HG03342 (cell line): ENCODE data around the gene FAM163A.
A peak's percentile ranks its signal among the peaks of the same experiment; 100 is the strongest.
"Not testable (repeated sequence)": the region's sequence is repeated elsewhere in the genome, so short reads cannot be mapped to it uniquely, and the experiment has no call there.

ENCODE experiments used
- ATAC-seq: cut with Tn5 transposase; IDR thresholded peaks from one replicate; pipeline ENCODE4 v1.9.1; 2021; ENCODE audit warnings: mild to moderate bottlenecking, moderate library complexity; ENCODE audit not compliant: unreplicated experiment

Gene FAM163A

GRCh38 chr1:179742717-179743678 is at the start of gene FAM163A:
Gene FAM163A, plus strand, starts transcription at chr1:179743291. Its CDS starts 69,807 bp downstream, at chr1:179813098.
- ATAC-seq = no peak

GRCh38 chr1:179694530-179694929 is 48.6 kb upstream of the FAM163A start:
- not testable (repeated sequence) for ATAC-seq

GRCh38 chr1:179702946-179703539 is 40.0 kb upstream of the FAM163A start:
- ATAC-seq = no peak

GRCh38 chr1:179706339-179706941 is 36.7 kb upstream of the FAM163A start:
- no peak for ATAC-seq

- ATAC-seq = no peak
Observed at GRCh38 chr1:179707406-179707805, 35.7 kb upstream of the FAM163A start.

GRCh38 chr1:179708434-179709195 is 34.5 kb upstream of the FAM163A start:
- ATAC-seq = no peak

GRCh38 chr1:179709841-179710329 is 33.2 kb upstream of the FAM163A start:
- ATAC-seq = peak; percentile 79

- no peak for ATAC-seq
Observed at GRCh38 chr1:179714159-179714558, 28.9 kb upstream of the FAM163A start.

- no peak for ATAC-seq
Observed at GRCh38 chr1:179714623-179715022, 28.5 kb upstream of the FAM163A start.

- no peak for ATAC-seq
Observed at GRCh38 chr1:179719272-179719671, 23.8 kb upstream of the FAM163A start.

- ATAC-seq = no peak
Observed at GRCh38 chr1:179728271-179728670, 14.8 kb upstream of the FAM163A start.

- no peak for ATAC-seq
Observed at GRCh38 chr1:179729881-179730280, 13.2 kb upstream of the FAM163A start.

- ATAC-seq = no peak
Observed at GRCh38 chr1:179731643-179732042, 11.4 kb upstream of the FAM163A start.

GRCh38 chr1:179742291-179742690 is 800 bp upstream of the FAM163A start:
- ATAC-seq = no peak

- ATAC-seq = no peak
Observed at GRCh38 chr1:179743679-179744400, 749 bp downstream of the FAM163A start.

GRCh38 chr1:179744401-179745130 is 1.5 kb downstream of the FAM163A start:
- ATAC-seq = no peak

GRCh38 chr1:179745131-179745611 is 2.1 kb downstream of the FAM163A start:
- no peak for ATAC-seq

- no peak for ATAC-seq
Observed at GRCh38 chr1:179745743-179746142, 2.7 kb downstream of the FAM163A start.

- ATAC-seq = no peak
Observed at GRCh38 chr1:179747611-179748010, 4.5 kb downstream of the FAM163A start.
